GM12878 (cell line): ENCODE data around the gene FILIP1L.

Source experiments
- CTCF ChIP-seq, 3 experiments: IDR thresholded peaks in 2 of 3; conservative IDR thresholded peaks in 1 of 3; 2 replicates each; pipeline ENCODE4 v1.5.1; 2011; ENCODE audit warnings: low read depth in 3 of 3, low read length in 3 of 3, mild to moderate bottlenecking in 3 of 3, control low read depth in 2 of 3, moderate library complexity in 2 of 3, inconsistent platforms in 1 of 3, mixed read lengths in 1 of 3; ENCODE audit not compliant: control insufficient read depth in 2 of 3, insufficient read depth in 1 of 3; ENCODE audit errors: extremely low read depth in 1 of 3
- NRF1 ChIP-seq: conservative IDR thresholded peaks from 2 replicates; pipeline ENCODE4 v1.6.1; 2011; ENCODE audit warnings: mild to moderate bottlenecking, low read depth, low read length, improper control_type of control experiment
- YY1 ChIP-seq: IDR thresholded peaks from 2 replicates; pipeline ENCODE4 v1.6.1; 2011; ENCODE audit warnings: low read depth, mild to moderate bottlenecking, low read length

- TF ChIP-seq YY1, result no peak
- no peak for TF ChIP-seq NRF1
- TF ChIP-seq CTCF (IDR thresholded peaks at IDR 0.05 in 2 of 3, conservative IDR thresholded peaks at IDR 0.05 in 1 of 3; ENCODE audit: control insufficient read depth in 2 of 3, extremely low read depth in 1 of 3, insufficient read depth in 1 of 3, low read depth in 3 of 3, low read length in 3 of 3), result no peak
These were observed 250.7 kb downstream of the FILIP1L start for GRCh38 chr3:99863588-99863987.
